GM18508 (cell line): ENCODE data around the gene WWP2.
A peak's percentile ranks its signal among the peaks of the same experiment; 100 is the strongest.
"Not testable (repeated sequence)": the region's sequence is repeated elsewhere in the genome, so short reads cannot be mapped to it uniquely, and the experiment has no call there.

ENCODE experiments used
- ATAC-seq: cut with Tn5 transposase; IDR thresholded peaks from one replicate; pipeline ENCODE4 v1.9.1; 2021; ENCODE audit warnings: moderate number of reproducible peaks; ENCODE audit not compliant: insufficient read depth, unreplicated experiment

Gene WWP2

GRCh38 chr16:69745232-69745612 lies 16.9 kb upstream of the WWP2 start:
- no peak for ATAC-seq

GRCh38 chr16:69745959-69746358 lies 16.2 kb upstream of the WWP2 start:
- no peak for ATAC-seq

- no peak for ATAC-seq
These were observed 15.0 kb upstream of the WWP2 start for GRCh38 chr16:69747115-69747514.

GRCh38 chr16:69748694-69749345 lies 13.3 kb upstream of the WWP2 start:
- ATAC-seq = no peak

GRCh38 chr16:69754143-69754468 lies 8.0 kb upstream of the WWP2 start:
- no peak for ATAC-seq

DNA sequence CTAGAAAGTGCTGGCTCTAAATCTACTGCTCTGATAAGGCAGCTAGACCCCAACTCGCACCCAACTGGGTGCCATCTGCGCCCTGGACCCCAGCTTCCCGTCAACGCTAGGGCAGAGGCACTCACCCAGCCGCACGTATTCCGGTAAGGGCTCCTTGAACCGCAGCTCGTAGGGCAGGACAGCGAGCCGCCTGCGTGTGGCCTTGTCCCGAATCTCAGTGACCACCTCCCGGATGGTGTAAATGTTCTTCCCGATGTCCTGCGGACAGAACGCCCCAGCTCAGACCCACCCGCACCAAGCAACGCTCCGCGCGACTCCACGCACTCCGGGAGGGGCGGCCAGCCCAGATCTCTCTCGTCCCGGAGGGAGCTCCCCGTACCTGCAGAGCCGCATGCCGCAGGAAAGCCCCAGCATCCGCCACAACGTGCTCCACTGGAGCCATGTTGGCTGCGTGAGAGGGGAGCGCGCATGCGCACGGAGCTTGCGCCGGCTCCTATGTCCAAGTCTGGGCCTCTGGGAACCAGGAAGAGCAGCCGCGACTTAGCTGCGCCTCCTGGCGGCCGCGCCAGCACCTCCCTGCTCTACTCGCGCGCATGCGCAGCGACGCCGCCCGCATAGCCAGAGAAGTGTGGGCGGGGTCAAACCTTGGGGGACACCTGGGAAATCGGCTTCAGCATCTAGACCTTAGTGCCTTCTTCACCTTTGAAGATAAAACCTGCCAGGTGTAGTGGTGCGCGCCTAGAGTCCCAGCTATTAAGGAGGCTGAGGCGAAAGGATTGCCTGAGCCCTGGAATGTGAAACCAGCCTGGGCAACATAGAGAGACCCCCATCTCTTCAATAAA lies 7.4 kb upstream of the WWP2 start, which contains the start of gene NOB1:
Gene NOB1 (minus strand): TSS at position 458 of the 842 bp plus-strand sequence. CDS start 16 bp downstream, at position 442.
- ATAC-seq = peak; percentile 84

GRCh38 chr16:69756705-69757104 lies 5.4 kb upstream of the WWP2 start:
- no peak for ATAC-seq

GRCh38 chr16:69757375-69757774 lies 4.8 kb upstream of the WWP2 start:
- ATAC-seq = not testable (repeated sequence)

GRCh38 chr16:69762814-69763598 lies 874 bp downstream of the WWP2 start:
- ATAC-seq = no peak

DNA sequence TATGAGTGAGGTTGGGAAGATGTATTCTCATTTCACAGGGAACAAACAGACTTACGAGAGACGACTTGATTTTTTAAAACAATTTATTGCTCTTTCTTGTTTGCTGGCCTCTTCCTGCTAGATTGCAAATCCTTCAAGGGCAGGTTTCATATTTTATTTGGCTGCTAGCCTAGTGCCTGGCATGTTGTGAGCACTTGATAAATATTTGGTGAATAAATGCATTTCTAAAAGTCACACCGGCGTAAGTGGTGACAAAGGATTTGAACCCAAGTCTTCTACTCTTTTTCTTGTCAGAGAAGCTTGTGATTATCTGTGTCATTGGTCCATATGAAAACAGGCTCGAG lies 1.4 kb downstream of the WWP2 start:
- ATAC-seq = no peak

DNA sequence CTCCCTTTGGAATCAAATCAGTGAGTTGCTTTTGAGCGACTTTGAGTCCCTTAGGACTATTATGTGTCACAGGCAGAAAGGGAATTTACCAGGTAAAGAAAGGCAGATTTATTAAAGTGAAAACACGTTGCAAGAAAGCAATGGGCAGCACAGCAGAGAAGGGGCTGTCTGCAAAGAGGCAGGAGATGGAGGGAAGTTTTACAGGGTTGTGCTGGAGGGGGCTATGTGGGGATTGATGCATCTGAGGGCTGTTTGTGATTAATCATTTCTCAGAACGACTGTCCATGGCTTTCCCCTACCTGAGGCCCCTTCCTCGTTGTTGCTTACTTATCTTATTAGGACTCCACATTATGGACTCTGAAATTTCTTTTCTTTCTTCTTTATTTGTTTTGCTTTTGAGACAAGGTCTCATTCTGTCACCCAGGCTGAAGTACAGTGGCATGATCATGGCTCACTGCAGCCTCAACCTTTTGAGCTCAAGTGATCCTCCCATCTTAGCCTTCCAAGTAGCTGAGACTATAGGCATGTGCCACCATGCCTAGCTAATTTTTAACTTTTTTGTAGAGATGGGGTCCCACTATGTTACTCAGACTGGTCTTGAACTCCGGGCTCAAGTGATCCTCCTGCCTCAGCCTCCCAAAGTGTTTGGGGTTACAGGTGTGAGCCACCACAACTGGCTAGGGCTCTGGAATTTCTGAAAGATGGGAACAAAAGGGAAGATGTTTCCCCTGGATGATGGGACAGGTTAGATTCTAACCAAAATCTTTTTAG lies 5.5 kb downstream of the WWP2 start:
- no peak for ATAC-seq

- no peak for ATAC-seq
These were observed 6.5 kb downstream of the WWP2 start for GRCh38 chr16:69768666-69769065.

DNA sequence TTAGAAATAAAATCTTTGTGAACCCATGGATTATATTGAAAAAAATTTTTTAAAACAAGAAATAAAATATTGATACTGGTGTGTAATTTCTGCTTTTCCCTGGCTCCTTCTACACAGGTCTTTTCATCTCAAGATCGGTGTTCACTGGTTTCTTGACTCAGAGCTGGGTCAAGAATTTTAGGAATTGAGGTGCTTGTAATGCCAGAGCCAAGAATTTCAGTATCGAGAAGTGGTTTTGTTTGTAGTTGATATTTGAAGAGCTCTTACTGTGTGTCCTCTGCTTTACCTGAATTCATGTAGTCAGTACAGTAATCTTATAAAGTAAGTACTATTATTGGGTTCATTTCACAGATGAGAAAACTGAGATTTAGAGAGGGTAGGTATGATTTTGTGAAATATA lies 7.3 kb downstream of the WWP2 start:
- no peak for ATAC-seq

- ATAC-seq = no peak
These were observed 9.5 kb downstream of the WWP2 start for GRCh38 chr16:69771651-69771967.

GRCh38 chr16:69773260-69773947 lies 11.3 kb downstream of the WWP2 start:
- ATAC-seq = no peak

DNA sequence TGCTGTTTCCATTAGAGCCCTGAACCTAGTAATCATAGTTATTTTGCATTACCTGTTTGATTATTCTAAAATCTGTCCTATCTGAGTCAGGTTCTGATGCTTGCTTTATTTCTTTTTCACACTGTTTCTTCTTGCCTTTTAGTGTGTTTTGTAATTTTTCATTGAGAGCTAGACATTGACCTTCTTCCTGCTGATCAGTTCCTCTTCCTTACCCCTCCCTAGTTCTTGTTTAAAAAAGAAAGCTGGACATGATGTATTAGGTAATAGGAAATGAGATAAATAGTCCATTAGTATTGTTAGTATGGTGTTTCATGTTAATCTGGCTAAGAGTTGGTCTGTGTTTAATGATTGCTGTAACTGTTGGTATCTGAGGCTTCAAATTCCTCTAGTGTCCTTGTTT lies 13.4 kb downstream of the WWP2 start:
- no peak for ATAC-seq

- ATAC-seq = no peak
These were observed 17.6 kb downstream of the WWP2 start for GRCh38 chr16:69779724-69780123.

GRCh38 chr16:69781118-69781517 lies 19.0 kb downstream of the WWP2 start:
- ATAC-seq = no peak

- no peak for ATAC-seq
These were observed 22.5 kb downstream of the WWP2 start for GRCh38 chr16:69784586-69784985.

DNA sequence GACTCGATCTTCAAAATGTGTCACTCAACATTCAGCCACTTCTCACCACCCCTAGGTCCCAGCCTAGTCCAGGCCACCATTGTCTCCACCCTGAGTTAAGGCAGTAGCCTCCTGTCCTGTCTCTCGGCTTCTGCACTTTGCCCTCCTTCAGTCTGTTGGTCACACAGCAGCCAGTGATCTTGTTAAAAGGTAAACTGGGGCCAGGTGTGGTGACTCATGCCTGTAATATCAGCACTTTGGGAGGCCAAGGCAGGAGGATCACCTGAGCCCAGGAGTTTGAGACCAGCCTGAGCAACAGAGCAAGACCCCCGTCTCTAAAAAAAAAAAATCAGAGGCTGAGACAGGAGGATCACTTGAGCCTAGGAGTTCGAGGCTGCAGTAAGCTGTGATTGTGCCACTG lies 25.8 kb downstream of the WWP2 start:
- no peak for ATAC-seq
